Measurements from ENCODE around the gene SFXN5.

DNA sequence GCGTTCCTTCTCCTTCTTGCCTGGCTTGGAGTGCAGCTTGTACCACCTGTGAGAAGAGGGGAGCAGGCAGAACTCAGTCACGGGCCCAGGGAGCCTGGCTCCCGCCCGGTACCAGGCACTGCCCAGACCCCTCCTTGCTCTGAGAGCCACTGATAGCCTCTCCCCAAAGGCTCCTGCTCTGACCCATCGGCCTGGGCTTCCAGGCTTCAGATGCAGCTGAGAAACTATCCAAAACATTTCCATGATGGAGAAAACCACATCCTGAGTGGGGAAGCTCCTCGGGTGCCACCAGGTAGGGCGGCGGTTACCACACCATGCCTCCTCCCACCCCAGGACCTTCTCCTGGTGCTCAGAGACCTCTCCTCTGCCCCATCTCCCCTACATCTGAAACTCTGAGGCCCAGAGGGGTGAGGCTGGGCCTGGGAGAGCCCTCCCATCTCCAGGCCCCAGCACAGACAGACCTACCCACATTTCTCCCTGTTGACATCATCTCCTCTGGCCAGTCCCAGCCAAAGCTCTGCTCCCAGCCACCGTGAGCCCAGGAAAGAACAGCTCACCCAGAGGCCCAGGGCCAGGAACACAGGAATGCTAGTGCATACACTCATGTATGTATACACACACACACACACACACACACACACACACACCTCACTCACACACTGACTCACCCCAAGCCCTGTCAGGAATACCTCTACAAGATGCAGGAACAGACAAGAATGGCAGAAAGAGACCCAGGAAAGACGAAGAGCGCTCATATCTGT, 17.9 kb upstream of the SFXN5 start:
- TF ChIP-seq, protein P1, sequence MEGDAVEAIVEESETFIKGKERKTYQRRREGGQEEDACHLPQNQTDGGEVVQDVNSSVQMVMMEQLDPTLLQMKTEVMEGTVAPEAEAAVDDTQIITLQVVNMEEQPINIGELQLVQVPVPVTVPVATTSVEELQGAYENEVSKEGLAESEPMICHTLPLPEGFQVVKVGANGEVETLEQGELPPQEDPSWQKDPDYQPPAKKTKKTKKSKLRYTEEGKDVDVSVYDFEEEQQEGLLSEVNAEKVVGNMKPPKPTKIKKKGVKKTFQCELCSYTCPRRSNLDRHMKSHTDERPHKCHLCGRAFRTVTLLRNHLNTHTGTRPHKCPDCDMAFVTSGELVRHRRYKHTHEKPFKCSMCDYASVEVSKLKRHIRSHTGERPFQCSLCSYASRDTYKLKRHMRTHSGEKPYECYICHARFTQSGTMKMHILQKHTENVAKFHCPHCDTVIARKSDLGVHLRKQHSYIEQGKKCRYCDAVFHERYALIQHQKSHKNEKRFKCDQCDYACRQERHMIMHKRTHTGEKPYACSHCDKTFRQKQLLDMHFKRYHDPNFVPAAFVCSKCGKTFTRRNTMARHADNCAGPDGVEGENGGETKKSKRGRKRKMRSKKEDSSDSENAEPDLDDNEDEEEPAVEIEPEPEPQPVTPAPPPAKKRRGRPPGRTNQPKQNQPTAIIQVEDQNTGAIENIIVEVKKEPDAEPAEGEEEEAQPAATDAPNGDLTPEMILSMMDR (IDR thresholded peaks at IDR 0.05): no peak
- TF ChIP-seq POLR2A (IDR thresholded peaks at IDR 0.05): no peak

Measured in Peyer's patch (tissue), 4 donors.